SU-DHL-6 (cell line): ENCODE results near the gene REC114.

Experiments used
- H2AFZ ChIP-seq: fragments of 200-600 bp; sonication (generic); 2 replicates; pipeline ENCODE4 v1.6.1; 2014; ENCODE audit warnings: low read depth, mild to moderate bottlenecking, moderate library complexity, mixed read lengths, antibody characterized with exemption, low read length; ENCODE audit not compliant: severe bottlenecking
- H3F3A ChIP-seq: fragments of 200-600 bp; shearing (Covaris generic); 2 replicates; pipeline ENCODE4 v1.6.0; 2016; ENCODE audit warnings: antibody characterized with exemption, mild to moderate bottlenecking; ENCODE audit not compliant: insufficient read depth
- H3K27ac ChIP-seq: fragments of 200-600 bp; sonication (generic); 2 replicates; pipeline ENCODE4 v1.5.1; 2016; ENCODE audit warnings: low read depth, mild to moderate bottlenecking, low read length, moderate library complexity, mixed read lengths
- H3K27me3 ChIP-seq: fragments of 200-600 bp; sonication (generic), shearing (Covaris generic); 2 replicates; pipeline ENCODE4 v1.6.0; 2014; ENCODE audit warnings: mild to moderate bottlenecking, low read length
- H3K36me3 ChIP-seq: fragments of 200-600 bp; sonication (generic); 2 replicates; pipeline ENCODE4 v1.6.1; 2014; ENCODE audit warnings: mild to moderate bottlenecking, low read length, mixed read lengths
- H3K4me2 ChIP-seq: fragments of 300-600, 200-600 bp; shearing (Covaris generic), sonication (generic); 2 replicates; pipeline ENCODE4 v1.6.0; 2014; ENCODE audit warnings: low read length, low read depth, mild to moderate bottlenecking; ENCODE audit not compliant: poor library complexity, severe bottlenecking
- H3K4me3 ChIP-seq: fragments of 200-600 bp; sonication (generic); 2 replicates; pipeline ENCODE4 v1.5.1; 2014; ENCODE audit warnings: antibody characterized with exemption, low read length, mild to moderate bottlenecking, mixed read lengths; ENCODE audit not compliant: insufficient read depth, poor library complexity, severe bottlenecking
- H3K79me2 ChIP-seq: fragments of 200-600 bp; sonication (generic); 2 replicates; pipeline ENCODE4 v1.6.1; 2014; ENCODE audit warnings: mild to moderate bottlenecking, low read length, moderate library complexity; ENCODE audit not compliant: insufficient read depth
- H3K9ac ChIP-seq: fragments of 200-600 bp; sonication (generic); 2 replicates; pipeline ENCODE4 v1.7.0; 2014; ENCODE audit warnings: mild to moderate bottlenecking, low read length
- H3K9me2 ChIP-seq: fragments of 200-600 bp; sonication (generic); replicated peaks from 2 replicates; pipeline ENCODE4 v1.6.1; 2014; ENCODE audit warnings: low read length; ENCODE audit not compliant: insufficient read depth
- H3K9me3 ChIP-seq: fragments of 200-600 bp; sonication (generic); 2 replicates; pipeline ENCODE4 v1.6.1; 2014; ENCODE audit warnings: low read length, mixed read lengths; ENCODE audit not compliant: insufficient read depth
- H4K20me1 ChIP-seq: fragments of 200-600 bp; sonication (generic); 2 replicates; pipeline ENCODE4 v1.6.1; 2014; ENCODE audit warnings: low read depth, mild to moderate bottlenecking, antibody characterized with exemption, low read length, moderate library complexity, mixed read lengths
- CTCF ChIP-seq: fragments of 200-600 bp; sonication (generic); IDR thresholded peaks from one replicate; pipeline ENCODE4 v1.5.1; 2017; ENCODE audit warnings: antibody characterized with exemption, mild to moderate bottlenecking, low read length, moderate library complexity; ENCODE audit not compliant: insufficient read depth, poor library complexity, severe bottlenecking
- EZH2phosphoT487 ChIP-seq: fragments of 200-600 bp; sonication (generic), shearing (Covaris generic); conservative IDR thresholded peaks from 2 replicates; pipeline ENCODE4 v1.6.1; 2018; ENCODE audit warnings: mild to moderate bottlenecking, antibody characterized with exemption, low read length, moderate library complexity, mixed read lengths

REC114 gene

GRCh38 chr15:73568564-73569280 is 125.8 kb downstream of the REC114 start:
- H3K9ac ChIP-seq: no peak overlapping the region
- H3K27ac ChIP-seq: no peak overlapping the region
- no peak overlapping the region for H2AFZ ChIP-seq
- H3K4me2 ChIP-seq: no peak overlapping the region
- H3K27me3 ChIP-seq: no peaks in the 10 kb centered on the region
- H3K36me3 ChIP-seq: no peaks in the 10 kb centered on the region
- no peaks in the 10 kb centered on the region for H3K9me3 ChIP-seq
- H3F3A ChIP-seq: no peaks in the 10 kb centered on the region
- H3K9me2 ChIP-seq: no peaks in the 10 kb centered on the region
- H4K20me1 ChIP-seq: no peaks in the 10 kb centered on the region
- TF ChIP-seq EZH2phosphoT487: no peak
- no peak for TF ChIP-seq CTCF
- H3K79me2 ChIP-seq: no peaks in the 10 kb centered on the region
- H3K4me3 ChIP-seq: no peak overlapping the region

GRCh38 chr15:73569361-73569760 is 126.4 kb downstream of the REC114 start:
- H4K20me1 ChIP-seq: no peaks in the 10 kb centered on the region
- H3K27me3 ChIP-seq: no peaks in the 10 kb centered on the region
- no peaks in the 10 kb centered on the region for H3K79me2 ChIP-seq
- H3K9ac ChIP-seq: no peak overlapping the region
- H3K9me3 ChIP-seq: no peaks in the 10 kb centered on the region
- no peak overlapping the region for H3K27ac ChIP-seq
- TF ChIP-seq CTCF: no peak
- TF ChIP-seq EZH2phosphoT487: no peak
- H3K4me3 ChIP-seq: no peak overlapping the region
- H3K9me2 ChIP-seq: no peaks in the 10 kb centered on the region
- no peaks in the 10 kb centered on the region for H3F3A ChIP-seq
- H3K4me2 ChIP-seq: no peak overlapping the region
- no peaks in the 10 kb centered on the region for H3K36me3 ChIP-seq
- no peak overlapping the region for H2AFZ ChIP-seq

DNA sequence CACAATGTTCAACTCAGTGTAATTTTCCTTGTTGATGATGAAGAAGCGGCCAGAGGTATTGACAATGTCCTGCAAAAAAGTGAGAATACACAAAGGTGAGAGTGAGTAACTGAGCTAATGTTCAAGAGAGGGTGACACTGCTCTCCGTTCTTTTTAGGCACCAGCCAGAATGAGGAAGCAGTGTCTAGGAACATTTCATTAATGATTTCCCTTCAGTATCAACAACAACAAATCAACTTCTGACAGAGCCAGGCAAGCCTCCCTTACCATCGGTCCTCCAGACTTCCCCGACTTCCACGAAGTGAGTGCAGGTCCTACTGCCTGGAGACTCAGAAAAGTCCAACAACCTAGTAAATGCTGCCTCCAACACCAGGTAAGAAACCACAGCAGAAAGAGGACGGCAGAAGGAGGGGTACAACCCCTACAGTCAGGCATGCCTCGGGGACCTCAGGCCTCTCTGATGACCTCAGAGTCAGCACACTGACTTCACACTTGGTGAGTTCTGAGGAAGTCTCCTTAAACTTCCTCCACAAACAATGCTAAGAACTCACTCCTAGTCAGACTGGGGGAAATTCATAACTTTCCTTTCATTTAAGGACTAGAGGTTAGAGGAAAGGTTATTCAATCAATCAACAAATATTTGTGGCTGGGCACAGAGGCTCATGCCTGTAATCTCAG is 127.5 kb downstream of the REC114 start:
- no peak overlapping the region for H3K27ac ChIP-seq
- H3K9me2 ChIP-seq: no peaks in the 10 kb centered on the region
- H3F3A ChIP-seq: no peaks in the 10 kb centered on the region
- no peaks in the 10 kb centered on the region for H3K9me3 ChIP-seq
- H3K4me2 ChIP-seq: no peak overlapping the region
- H4K20me1 ChIP-seq: no peaks in the 10 kb centered on the region
- no peaks in the 10 kb centered on the region for H3K36me3 ChIP-seq
- H3K27me3 ChIP-seq: no peaks in the 10 kb centered on the region
- H3K79me2 ChIP-seq: no peaks in the 10 kb centered on the region
- no peak overlapping the region for H2AFZ ChIP-seq
- no peak overlapping the region for H3K4me3 ChIP-seq
- no peak overlapping the region for H3K9ac ChIP-seq
- no peak for TF ChIP-seq CTCF
- no peak for TF ChIP-seq EZH2phosphoT487
